GM21528 (cell line): Measurements from ENCODE around the gene ADD1.
A peak's percentile ranks its signal among the peaks of the same experiment; 100 is the strongest.

Experiments used
- ATAC-seq: cut with Tn5 transposase; IDR thresholded peaks from one replicate; pipeline ENCODE4 v1.9.1; 2021; ENCODE audit warnings: mild to moderate bottlenecking, moderate library complexity; ENCODE audit not compliant: unreplicated experiment, low FRiP score

The ADD1 gene

GRCh38 chr4:2805712-2806389 lies 37.8 kb upstream of the ADD1 start:
- no peak for ATAC-seq

- ATAC-seq, result no peak
Measured at GRCh38 chr4:2806390-2807355, 37.0 kb upstream of the ADD1 start.

- ATAC-seq, result no peak
Measured at GRCh38 chr4:2807571-2807970, 36.1 kb upstream of the ADD1 start.

GRCh38 chr4:2808001-2808400 lies 35.6 kb upstream of the ADD1 start:
- ATAC-seq, result no peak

- no peak for ATAC-seq
Measured at GRCh38 chr4:2809610-2810180, 33.9 kb upstream of the ADD1 start.

- ATAC-seq, result no peak
Measured at GRCh38 chr4:2810388-2810787, 33.3 kb upstream of the ADD1 start.

- ATAC-seq, result peak; percentile 69
Measured at GRCh38 chr4:2811830-2812611, 31.6 kb upstream of the ADD1 start.

- ATAC-seq, result peak; percentile 17
Measured at GRCh38 chr4:2812612-2813354, 30.9 kb upstream of the ADD1 start.

- ATAC-seq, result no peak
Measured at GRCh38 chr4:2813446-2814405, 29.9 kb upstream of the ADD1 start.

GRCh38 chr4:2814627-2815270 lies 28.9 kb upstream of the ADD1 start:
- no peak for ATAC-seq

- ATAC-seq, result no peak
Measured at GRCh38 chr4:2816401-2816954, 27.2 kb upstream of the ADD1 start.

- ATAC-seq, result no peak
Measured at GRCh38 chr4:2817137-2817536, 26.5 kb upstream of the ADD1 start.

- ATAC-seq, result no peak
Measured at GRCh38 chr4:2817701-2818350, 25.8 kb upstream of the ADD1 start.

GRCh38 chr4:2818351-2818939 lies 25.2 kb upstream of the ADD1 start:
- no peak for ATAC-seq

GRCh38 chr4:2819244-2820215 lies 24.1 kb upstream of the ADD1 start:
- no peak for ATAC-seq
